Effector memory CD8-positive, alpha-beta T cell (primary cell): Measurements from ENCODE around the gene COX4I2.
"Not testable (repeated sequence)": the region's sequence is repeated elsewhere in the genome, so short reads cannot be mapped to it uniquely, and the experiment has no call there.

Experiments used
- ATAC-seq: fragments of 150-1000 bp; cut with Tn5 transposase; replicated peaks from 2 replicates; pipeline ENCODE4 v1.10.0; 2021; ENCODE audit warnings: mild to moderate bottlenecking, moderate library complexity
- DNase-seq, 3 experiments: peaks; one replicate each; pipeline ENCODE4 v3.0.0; 2021
- H3K27ac Mint-ChIP-seq, 2 donors: one replicate each; pipeline ENCODE4 v1.8.0; 2022; ENCODE audit warnings: mild to moderate bottlenecking in 2 of 2, mixed read lengths in 2 of 2, moderate library complexity in 2 of 2
- H3K27me3 Mint-ChIP-seq, 2 donors: one replicate each; pipeline ENCODE4 v1.8.0; 2022; ENCODE audit warnings: mixed read lengths in 2 of 2
- H3K36me3 Mint-ChIP-seq: one replicate; pipeline ENCODE4 v1.8.0; 2022; ENCODE audit warnings: mild to moderate bottlenecking, moderate library complexity, mixed read lengths; ENCODE audit not compliant: insufficient read depth
- H3K4me1 Mint-ChIP-seq, 2 donors: one replicate each; pipeline ENCODE4 v1.8.0; 2022; ENCODE audit warnings: low read depth in 2 of 2, mixed read lengths in 2 of 2
- H3K4me3 Mint-ChIP-seq, 2 donors: one replicate each; pipeline ENCODE4 v1.8.0; 2022; ENCODE audit warnings: mild to moderate bottlenecking in 2 of 2, mixed read lengths in 2 of 2, moderate library complexity in 2 of 2
- H3K9me3 Mint-ChIP-seq, 2 donors: one replicate each; pipeline ENCODE4 v1.8.0; 2022; ENCODE audit warnings: mixed read lengths in 2 of 2

The COX4I2 gene

GRCh38 chr20:31648104-31648503, 10.4 kb downstream of the COX4I2 start:
- DNase-seq, ATAC-seq, H3K36me3 Mint-ChIP-seq, H3K9me3 Mint-ChIP-seq, H3K4me1 Mint-ChIP-seq, H3K4me3 Mint-ChIP-seq, H3K27ac Mint-ChIP-seq: not testable (repeated sequence)
- peaks cover 0 to 22% of the 10 kb centered on the region in 2 donors for H3K27me3 Mint-ChIP-seq

GRCh38 chr20:31652917-31653396, 15.2 kb downstream of the COX4I2 start:
- H3K4me3 Mint-ChIP-seq: no peak overlapping the region
- no peaks in the 10 kb centered on the region for H3K27me3 Mint-ChIP-seq
- H3K9me3 Mint-ChIP-seq: no peaks in the 10 kb centered on the region
- H3K36me3 Mint-ChIP-seq: no peaks in the 10 kb centered on the region
- no peak overlapping the region for H3K27ac Mint-ChIP-seq
- DNase-seq (no peak), ATAC-seq (no peak)
- no peaks in the 10 kb centered on the region for H3K4me1 Mint-ChIP-seq

GRCh38 chr20:31653561-31653960, 15.8 kb downstream of the COX4I2 start:
- no peaks in the 10 kb centered on the region for H3K27me3 Mint-ChIP-seq
- no peaks in the 10 kb centered on the region for H3K9me3 Mint-ChIP-seq
- H3K4me3 Mint-ChIP-seq: no peak overlapping the region
- no peak overlapping the region for H3K27ac Mint-ChIP-seq
- H3K36me3 Mint-ChIP-seq: no peaks in the 10 kb centered on the region
- no peak for ATAC-seq
- no peaks in the 10 kb centered on the region for H3K4me1 Mint-ChIP-seq
- no peak for DNase-seq

GRCh38 chr20:31654534-31654933, 16.8 kb downstream of the COX4I2 start:
- no peak for ATAC-seq
- H3K27ac Mint-ChIP-seq: no peak overlapping the region
- H3K4me1 Mint-ChIP-seq: no peaks in the 10 kb centered on the region
- no peaks in the 10 kb centered on the region for H3K9me3 Mint-ChIP-seq
- no peaks in the 10 kb centered on the region for H3K27me3 Mint-ChIP-seq
- no peaks in the 10 kb centered on the region for H3K36me3 Mint-ChIP-seq
- H3K4me3 Mint-ChIP-seq: no peak overlapping the region
- no peak for DNase-seq

GRCh38 chr20:31661625-31662371, 24.1 kb downstream of the COX4I2 start:
- Mint-ChIP-seq H3K9me3 (no peaks in the 10 kb centered on the region), H3K27me3 (no peaks in the 10 kb centered on the region), H3K4me1 (peaks cover 37 to 47% of the 10 kb centered on the region in 2 donors), H3K4me3 (peak overlapping the region; percentile 81 to 83), H3K36me3 (peaks cover 32% of the 10 kb centered on the region), H3K27ac (peak overlapping the region; percentile 87 to 88)
- ATAC-seq (peak; percentile 87), DNase-seq (peak; percentile 71 to 81 (median 74))

- Mint-ChIP-seq H3K27me3 (no peaks in the 10 kb centered on the region), H3K9me3 (no peaks in the 10 kb centered on the region), H3K36me3 (peaks cover 38% of the 10 kb centered on the region), H3K27ac (peak overlapping the region; percentile 87 to 88), H3K4me3 (peak overlapping the region; percentile 81 to 83), H3K4me1 (peaks cover 43 to 53% of the 10 kb centered on the region in 2 donors)
- ATAC-seq (no peak), DNase-seq (no peak)
Observed at GRCh38 chr20:31662372-31662854, 24.7 kb downstream of the COX4I2 start.

- ATAC-seq (no peak), DNase-seq (no peak)
- peaks cover 52 to 62% of the 10 kb centered on the region in 2 donors for H3K4me1 Mint-ChIP-seq
- H3K9me3 Mint-ChIP-seq: no peaks in the 10 kb centered on the region
- peaks cover 41% of the 10 kb centered on the region for H3K36me3 Mint-ChIP-seq
- peak overlapping the region; percentile 83 to 91 for H3K27ac Mint-ChIP-seq
- H3K4me3 Mint-ChIP-seq: no peak overlapping the region
- no peaks in the 10 kb centered on the region for H3K27me3 Mint-ChIP-seq
Observed at GRCh38 chr20:31663524-31663837, 25.8 kb downstream of the COX4I2 start.

- peak overlapping the region; percentile 83 to 91 for H3K27ac Mint-ChIP-seq
- no peak overlapping the region for H3K4me3 Mint-ChIP-seq
- H3K27me3 Mint-ChIP-seq: no peaks in the 10 kb centered on the region
- H3K4me1 Mint-ChIP-seq: peaks cover 52 to 63% of the 10 kb centered on the region in 2 donors
- DNase-seq (no peak), ATAC-seq (no peak)
- H3K9me3 Mint-ChIP-seq: no peaks in the 10 kb centered on the region
- peaks cover 43% of the 10 kb centered on the region for H3K36me3 Mint-ChIP-seq
Observed at GRCh38 chr20:31663838-31664695, 26.4 kb downstream of the COX4I2 start.

- peaks cover 43% of the 10 kb centered on the region for H3K36me3 Mint-ChIP-seq
- DNase-seq (no peak), ATAC-seq (no peak)
- no peak overlapping the region for H3K4me3 Mint-ChIP-seq
- H3K9me3 Mint-ChIP-seq: no peaks in the 10 kb centered on the region
- H3K4me1 Mint-ChIP-seq: peaks cover 57 to 70% of the 10 kb centered on the region in 2 donors
- H3K27ac Mint-ChIP-seq: peak overlapping the region; percentile 83 to 91
- H3K27me3 Mint-ChIP-seq: no peaks in the 10 kb centered on the region
Observed at GRCh38 chr20:31664696-31665354, 27.1 kb downstream of the COX4I2 start.

- DNase-seq: no peak
- H3K4me1 Mint-ChIP-seq: peaks cover 59 to 71% of the 10 kb centered on the region in 2 donors
- peak overlapping the region; percentile 83 to 91 for H3K27ac Mint-ChIP-seq
- H3K36me3 Mint-ChIP-seq: peaks cover 43% of the 10 kb centered on the region
- H3K9me3 Mint-ChIP-seq: no peaks in the 10 kb centered on the region
- no peak for ATAC-seq
- H3K4me3 Mint-ChIP-seq: peak overlapping the region in 1 of 2 donors; percentile 74
- no peaks in the 10 kb centered on the region for H3K27me3 Mint-ChIP-seq
Observed at GRCh38 chr20:31665753-31666152, 28.0 kb downstream of the COX4I2 start.

GRCh38 chr20:31666258-31667042, 28.7 kb downstream of the COX4I2 start:
- peak overlapping the region; percentile 91 to 97 for H3K27ac Mint-ChIP-seq

GRCh38 chr20:31667315-31668285, 29.9 kb downstream of the COX4I2 start:
- peaks cover 52 to 68% of the 10 kb centered on the region in 2 donors for H3K4me1 Mint-ChIP-seq

More at GRCh38 chr20:31666258-31667042, 28.7 kb downstream of the COX4I2 start:
- no peaks in the 10 kb centered on the region for H3K27me3 Mint-ChIP-seq
- H3K4me3 Mint-ChIP-seq: peak overlapping the region; percentile 74 to 82
- ATAC-seq (peak; percentile 94), DNase-seq (peak; percentile 45 to 60 (median 56))
- peaks cover 41% of the 10 kb centered on the region for H3K36me3 Mint-ChIP-seq
- H3K4me1 Mint-ChIP-seq: peaks cover 59 to 73% of the 10 kb centered on the region in 2 donors
- H3K9me3 Mint-ChIP-seq: no peaks in the 10 kb centered on the region

More at GRCh38 chr20:31667315-31668285, 29.9 kb downstream of the COX4I2 start:
- Mint-ChIP-seq H3K36me3 (peaks cover 39% of the 10 kb centered on the region), H3K27ac (peak overlapping the region; percentile 91 to 97), H3K4me3 (peak overlapping the region; percentile 74 to 82), H3K9me3 (no peaks in the 10 kb centered on the region), H3K27me3 (no peaks in the 10 kb centered on the region)
- DNase-seq (no peak), ATAC-seq (no peak)
